HepG2 (cell line): ENCODE data around the gene MYCBPAP. TPM values are rescaled to one million over a fixed set of nuclear protein-coding genes. Genes with fewer than 3 reads are reported as not detected.

Source experiments
- CBFB ChIP-seq: sonication (generic); formaldehyde crosslinking; IDR thresholded peaks from 2 replicates; pipeline ENCODE4 v1.4.0; 2020; ENCODE audit warnings: missing genetic modification reagents
- FLYWCH1 ChIP-seq: sonication (generic); formaldehyde crosslinking; IDR thresholded peaks from 2 replicates; pipeline ENCODE4 v1.8.1; 2023; ENCODE audit warnings: mild to moderate bottlenecking, missing genetic modification reagents
- HOXA7 ChIP-seq: sonication (generic); formaldehyde crosslinking; IDR thresholded peaks from 2 replicates; pipeline ENCODE4 v1.8.1; 2022; ENCODE audit warnings: mild to moderate bottlenecking, missing genetic modification reagents, moderate library complexity
- KDM5B ChIP-seq: sonication (generic); formaldehyde crosslinking; IDR thresholded peaks from 2 replicates; pipeline ENCODE4 v1.4.0; 2020; ENCODE audit warnings: missing genetic modification reagents, mild to moderate bottlenecking, borderline replicate concordance
- NCOA5 ChIP-seq: sonication (generic); formaldehyde crosslinking; IDR thresholded peaks from 2 replicates; pipeline ENCODE4 v1.4.0; 2020; ENCODE audit warnings: missing genetic modification reagents
- SKI ChIP-seq: fragments of 450-650 bp; IDR thresholded peaks from one replicate; pipeline ENCODE4 v1.6.1; 2018; ENCODE audit warnings: mild to moderate bottlenecking; ENCODE audit not compliant: partially characterized antibody
- SMARCC2 ChIP-seq: fragments of 450-650 bp; IDR thresholded peaks from 2 replicates; pipeline ENCODE4 v1.6.1; 2017; ENCODE audit warnings: antibody characterized with exemption, mild to moderate bottlenecking
- SUZ12 ChIP-seq: fragments of 150-350 bp; IDR thresholded peaks from 2 replicates; pipeline ENCODE4 v1.6.1; 2014; ENCODE audit warnings: low read depth, low read length
- TBX3 ChIP-seq: fragments of 450-650 bp; IDR thresholded peaks from 2 replicates; pipeline ENCODE4 v1.6.1; 2017; ENCODE audit warnings: antibody characterized with exemption, mild to moderate bottlenecking, inconsistent platforms, borderline replicate concordance
- ZSCAN30 ChIP-seq: sonication (generic); formaldehyde crosslinking; IDR thresholded peaks from 2 replicates; pipeline ENCODE4 v1.5.0; 2020; ENCODE audit warnings: mild to moderate bottlenecking, missing genetic modification reagents
- polyA plus RNA-seq, 8 experiments: library from polyadenylated mRNA; depleted of rRNA in 3 of 8; stranded (reverse) in 7 of 8; unstranded in 1 of 8; fragments of >200 nt; fragmentation: Illumina TruSeq in 4 of 8; extraction: Trizol in 4 of 8; gene quantifications; 2 replicates each; pipeline versions ENCODE4 v1.2.1 to v1.2.3, GENCODE V29; 2011 to 2016; ENCODE audit warnings: low read depth in 4 of 8, missing spikeins in 1 of 8, mixed read lengths in 1 of 8; ENCODE audit not compliant: insufficient read depth in 1 of 8
- total RNA-seq, 5 experiments: library from RNA; depleted of rRNA; stranded (reverse); fragments of >200 nt; fragmentation: Illumina TruSeq; extraction: Trizol; gene quantifications; 2 replicates each; pipeline ENCODE4 v1.2.3, GENCODE V29; 2016; ENCODE audit warnings: low read depth in 1 of 5
- TF ChIP-seq, protein P1 (sequence below): sonication (generic); formaldehyde crosslinking; IDR thresholded peaks from 2 replicates; pipeline ENCODE4 v1.5.1; 2020; ENCODE audit warnings: mild to moderate bottlenecking, missing genetic modification reagents, moderate library complexity
- TF ChIP-seq, protein P2 (sequence below): sonication (generic); formaldehyde crosslinking; IDR thresholded peaks from 2 replicates; pipeline ENCODE4 v1.5.0; 2020; ENCODE audit warnings: mild to moderate bottlenecking, missing genetic modification reagents, borderline replicate concordance
- TF ChIP-seq, protein P3 (sequence below): sonication (generic); formaldehyde crosslinking; IDR thresholded peaks from 2 replicates; pipeline ENCODE4 v1.4.0; 2020; ENCODE audit warnings: missing genetic modification reagents, borderline replicate concordance

MYCBPAP gene
- total and polyA plus RNA-seq, 2 of the 13 experiments (the other 11 are each of a cell fraction or from before 2014, with no cell fraction given): 0.22 to 0.24 TPM

DNA sequence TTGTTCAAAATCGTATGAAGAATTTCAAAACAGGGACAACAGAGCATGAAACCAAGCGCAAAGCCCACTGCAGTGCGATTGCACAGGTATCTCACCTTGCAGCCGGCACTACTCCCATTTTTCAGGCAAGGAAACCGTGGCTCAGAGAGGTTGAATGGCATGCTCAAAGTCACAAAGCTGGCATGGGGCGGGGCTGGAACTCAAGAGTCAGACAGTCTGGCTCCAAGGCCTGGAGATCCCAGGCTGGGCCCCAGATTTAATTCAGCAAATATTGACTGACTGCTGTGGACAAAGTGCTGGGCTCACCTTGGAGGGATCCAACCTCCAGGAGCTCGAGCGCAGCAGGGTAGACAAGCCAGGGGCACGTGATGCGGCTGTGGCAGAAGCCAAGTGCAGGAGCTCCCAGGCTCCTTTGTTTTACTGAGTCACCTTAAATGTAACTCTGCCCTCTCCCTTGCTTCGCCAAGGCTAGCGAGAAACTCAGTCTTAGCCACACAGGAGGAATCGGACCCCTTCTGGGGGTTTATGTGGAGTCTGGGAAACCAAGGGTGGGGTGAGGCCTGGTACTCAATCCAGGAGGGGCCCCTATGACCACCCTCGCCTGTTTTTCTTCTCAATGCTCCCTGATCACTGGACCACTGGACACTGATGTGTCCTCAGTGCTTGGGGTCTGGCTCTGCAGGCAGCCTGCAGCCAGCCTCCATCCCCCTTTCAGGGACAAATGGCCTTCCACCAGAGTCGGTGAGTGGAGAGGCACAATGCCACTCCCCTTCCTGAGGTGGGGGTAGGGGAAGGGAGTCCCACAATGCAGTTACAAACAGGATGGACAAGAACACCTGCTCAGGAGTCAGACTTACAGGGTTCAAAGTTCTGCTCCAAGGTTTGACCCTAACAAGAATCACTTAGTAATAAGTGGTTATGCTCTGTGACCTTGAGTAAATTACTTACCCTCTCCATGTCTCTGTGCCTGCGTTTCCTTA lies 34.8 kb downstream of the MYCBPAP start (continued):
- TF ChIP-seq, protein P1, sequence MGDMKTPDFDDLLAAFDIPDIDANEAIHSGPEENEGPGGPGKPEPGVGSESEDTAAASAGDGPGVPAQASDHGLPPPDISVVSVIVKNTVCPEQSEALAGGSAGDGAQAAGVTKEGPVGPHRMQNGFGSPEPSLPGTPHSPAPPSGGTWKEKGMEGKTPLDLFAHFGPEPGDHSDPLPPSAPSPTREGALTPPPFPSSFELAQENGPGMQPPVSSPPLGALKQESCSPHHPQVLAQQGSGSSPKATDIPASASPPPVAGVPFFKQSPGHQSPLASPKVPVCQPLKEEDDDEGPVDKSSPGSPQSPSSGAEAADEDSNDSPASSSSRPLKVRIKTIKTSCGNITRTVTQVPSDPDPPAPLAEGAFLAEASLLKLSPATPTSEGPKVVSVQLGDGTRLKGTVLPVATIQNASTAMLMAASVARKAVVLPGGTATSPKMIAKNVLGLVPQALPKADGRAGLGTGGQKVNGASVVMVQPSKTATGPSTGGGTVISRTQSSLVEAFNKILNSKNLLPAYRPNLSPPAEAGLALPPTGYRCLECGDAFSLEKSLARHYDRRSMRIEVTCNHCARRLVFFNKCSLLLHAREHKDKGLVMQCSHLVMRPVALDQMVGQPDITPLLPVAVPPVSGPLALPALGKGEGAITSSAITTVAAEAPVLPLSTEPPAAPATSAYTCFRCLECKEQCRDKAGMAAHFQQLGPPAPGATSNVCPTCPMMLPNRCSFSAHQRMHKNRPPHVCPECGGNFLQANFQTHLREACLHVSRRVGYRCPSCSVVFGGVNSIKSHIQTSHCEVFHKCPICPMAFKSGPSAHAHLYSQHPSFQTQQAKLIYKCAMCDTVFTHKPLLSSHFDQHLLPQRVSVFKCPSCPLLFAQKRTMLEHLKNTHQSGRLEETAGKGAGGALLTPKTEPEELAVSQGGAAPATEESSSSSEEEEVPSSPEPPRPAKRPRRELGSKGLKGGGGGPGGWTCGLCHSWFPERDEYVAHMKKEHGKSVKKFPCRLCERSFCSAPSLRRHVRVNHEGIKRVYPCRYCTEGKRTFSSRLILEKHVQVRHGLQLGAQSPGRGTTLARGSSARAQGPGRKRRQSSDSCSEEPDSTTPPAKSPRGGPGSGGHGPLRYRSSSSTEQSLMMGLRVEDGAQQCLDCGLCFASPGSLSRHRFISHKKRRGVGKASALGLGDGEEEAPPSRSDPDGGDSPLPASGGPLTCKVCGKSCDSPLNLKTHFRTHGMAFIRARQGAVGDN (CRISPR knock-in tag): peak; percentile 92
- TF ChIP-seq, protein P2, sequence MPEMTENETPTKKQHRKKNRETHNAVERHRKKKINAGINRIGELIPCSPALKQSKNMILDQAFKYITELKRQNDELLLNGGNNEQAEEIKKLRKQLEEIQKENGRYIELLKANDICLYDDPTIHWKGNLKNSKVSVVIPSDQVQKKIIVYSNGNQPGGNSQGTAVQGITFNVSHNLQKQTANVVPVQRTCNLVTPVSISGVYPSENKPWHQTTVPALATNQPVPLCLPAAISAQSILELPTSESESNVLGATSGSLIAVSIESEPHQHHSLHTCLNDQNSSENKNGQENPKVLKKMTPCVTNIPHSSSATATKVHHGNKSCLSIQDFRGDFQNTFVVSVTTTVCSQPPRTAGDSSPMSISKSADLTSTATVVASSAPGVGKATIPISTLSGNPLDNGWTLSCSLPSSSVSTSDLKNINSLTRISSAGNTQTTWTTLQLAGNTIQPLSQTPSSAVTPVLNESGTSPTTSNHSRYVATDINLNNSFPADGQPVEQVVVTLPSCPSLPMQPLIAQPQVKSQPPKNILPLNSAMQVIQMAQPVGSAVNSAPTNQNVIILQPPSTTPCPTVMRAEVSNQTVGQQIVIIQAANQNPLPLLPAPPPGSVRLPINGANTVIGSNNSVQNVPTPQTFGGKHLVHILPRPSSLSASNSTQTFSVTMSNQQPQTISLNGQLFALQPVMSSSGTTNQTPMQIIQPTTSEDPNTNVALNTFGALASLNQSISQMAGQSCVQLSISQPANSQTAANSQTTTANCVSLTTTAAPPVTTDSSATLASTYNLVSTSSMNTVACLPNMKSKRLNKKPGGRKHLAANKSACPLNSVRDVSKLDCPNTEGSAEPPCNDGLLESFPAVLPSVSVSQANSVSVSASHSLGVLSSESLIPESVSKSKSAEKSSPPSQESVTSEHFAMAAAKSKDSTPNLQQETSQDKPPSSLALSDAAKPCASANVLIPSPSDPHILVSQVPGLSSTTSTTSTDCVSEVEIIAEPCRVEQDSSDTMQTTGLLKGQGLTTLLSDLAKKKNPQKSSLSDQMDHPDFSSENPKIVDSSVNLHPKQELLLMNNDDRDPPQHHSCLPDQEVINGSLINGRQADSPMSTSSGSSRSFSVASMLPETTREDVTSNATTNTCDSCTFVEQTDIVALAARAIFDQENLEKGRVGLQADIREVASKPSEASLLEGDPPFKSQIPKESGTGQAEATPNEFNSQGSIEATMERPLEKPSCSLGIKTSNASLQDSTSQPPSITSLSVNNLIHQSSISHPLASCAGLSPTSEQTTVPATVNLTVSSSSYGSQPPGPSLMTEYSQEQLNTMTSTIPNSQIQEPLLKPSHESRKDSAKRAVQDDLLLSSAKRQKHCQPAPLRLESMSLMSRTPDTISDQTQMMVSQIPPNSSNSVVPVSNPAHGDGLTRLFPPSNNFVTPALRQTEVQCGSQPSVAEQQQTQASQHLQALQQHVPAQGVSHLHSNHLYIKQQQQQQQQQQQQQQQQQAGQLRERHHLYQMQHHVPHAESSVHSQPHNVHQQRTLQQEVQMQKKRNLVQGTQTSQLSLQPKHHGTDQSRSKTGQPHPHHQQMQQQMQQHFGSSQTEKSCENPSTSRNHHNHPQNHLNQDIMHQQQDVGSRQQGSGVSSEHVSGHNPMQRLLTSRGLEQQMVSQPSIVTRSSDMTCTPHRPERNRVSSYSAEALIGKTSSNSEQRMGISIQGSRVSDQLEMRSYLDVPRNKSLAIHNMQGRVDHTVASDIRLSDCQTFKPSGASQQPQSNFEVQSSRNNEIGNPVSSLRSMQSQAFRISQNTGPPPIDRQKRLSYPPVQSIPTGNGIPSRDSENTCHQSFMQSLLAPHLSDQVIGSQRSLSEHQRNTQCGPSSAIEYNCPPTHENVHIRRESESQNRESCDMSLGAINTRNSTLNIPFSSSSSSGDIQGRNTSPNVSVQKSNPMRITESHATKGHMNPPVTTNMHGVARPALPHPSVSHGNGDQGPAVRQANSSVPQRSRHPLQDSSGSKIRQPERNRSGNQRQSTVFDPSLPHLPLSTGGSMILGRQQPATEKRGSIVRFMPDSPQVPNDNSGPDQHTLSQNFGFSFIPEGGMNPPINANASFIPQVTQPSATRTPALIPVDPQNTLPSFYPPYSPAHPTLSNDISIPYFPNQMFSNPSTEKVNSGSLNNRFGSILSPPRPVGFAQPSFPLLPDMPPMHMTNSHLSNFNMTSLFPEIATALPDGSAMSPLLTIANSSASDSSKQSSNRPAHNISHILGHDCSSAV: no peak
- TF ChIP-seq TBX3: peak; percentile 64; the same call in 1 of the 2 replicates
- TF ChIP-seq FLYWCH1: no peak
- TF ChIP-seq, protein P3, sequence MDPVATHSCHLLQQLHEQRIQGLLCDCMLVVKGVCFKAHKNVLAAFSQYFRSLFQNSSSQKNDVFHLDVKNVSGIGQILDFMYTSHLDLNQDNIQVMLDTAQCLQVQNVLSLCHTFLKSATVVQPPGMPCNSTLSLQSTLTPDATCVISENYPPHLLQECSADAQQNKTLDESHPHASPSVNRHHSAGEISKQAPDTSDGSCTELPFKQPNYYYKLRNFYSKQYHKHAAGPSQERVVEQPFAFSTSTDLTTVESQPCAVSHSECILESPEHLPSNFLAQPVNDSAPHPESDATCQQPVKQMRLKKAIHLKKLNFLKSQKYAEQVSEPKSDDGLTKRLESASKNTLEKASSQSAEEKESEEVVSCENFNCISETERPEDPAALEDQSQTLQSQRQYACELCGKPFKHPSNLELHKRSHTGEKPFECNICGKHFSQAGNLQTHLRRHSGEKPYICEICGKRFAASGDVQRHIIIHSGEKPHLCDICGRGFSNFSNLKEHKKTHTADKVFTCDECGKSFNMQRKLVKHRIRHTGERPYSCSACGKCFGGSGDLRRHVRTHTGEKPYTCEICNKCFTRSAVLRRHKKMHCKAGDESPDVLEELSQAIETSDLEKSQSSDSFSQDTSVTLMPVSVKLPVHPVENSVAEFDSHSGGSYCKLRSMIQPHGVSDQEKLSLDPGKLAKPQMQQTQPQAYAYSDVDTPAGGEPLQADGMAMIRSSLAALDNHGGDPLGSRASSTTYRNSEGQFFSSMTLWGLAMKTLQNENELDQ (CRISPR knock-in tag): no peak
- TF ChIP-seq SUZ12: no peak
- no peak for TF ChIP-seq ZSCAN30 (CRISPR knock-in tag)
- TF ChIP-seq KDM5B: no peak
- TF ChIP-seq SKI: peak; percentile 97
- TF ChIP-seq SMARCC2: no peak
- peak; percentile 23; the same call in 1 of the 2 replicates for TF ChIP-seq CBFB (CRISPR knock-in tag)
- no peak for TF ChIP-seq HOXA7
- no peak for TF ChIP-seq NCOA5 (CRISPR knock-in tag)
